ENCODE results near the gene TRAK1. TPM values are rescaled to one million over a fixed set of nuclear protein-coding genes. Genes with fewer than 3 reads are reported as not detected.

Gene TRAK1
- total RNA-seq, 1 donor from 2014 or later = 38.3 TPM

- peak; percentile 47 for DNase-seq (ENCODE audit: low spot score)
Observed at GRCh38 chr3:42122261-42123011, 31.3 kb downstream of the TRAK1 start.

GRCh38 chr3:42123012-42123581 lies 31.9 kb downstream of the TRAK1 start:
- DNase-seq (ENCODE audit: low spot score) = peak; percentile 75

- peak; percentile 55 for DNase-seq (ENCODE audit: low spot score)
Observed at GRCh38 chr3:42123824-42124658, 32.9 kb downstream of the TRAK1 start.

GRCh38 chr3:42127226-42127625 lies 36.1 kb downstream of the TRAK1 start:
- no peak for DNase-seq (ENCODE audit: low spot score)

GRCh38 chr3:42128526-42128925 lies 37.4 kb downstream of the TRAK1 start:
- no peak for DNase-seq (ENCODE audit: low spot score)

- peak; percentile 41 for DNase-seq (ENCODE audit: low spot score)
Observed at GRCh38 chr3:42129014-42129953, 38.1 kb downstream of the TRAK1 start.

GRCh38 chr3:42130007-42130328 lies 38.8 kb downstream of the TRAK1 start:
- no peak for DNase-seq (ENCODE audit: low spot score)

GRCh38 chr3:42130329-42131070 lies 39.3 kb downstream of the TRAK1 start:
- peak; percentile 49 for DNase-seq (ENCODE audit: low spot score)

- DNase-seq (ENCODE audit: low spot score) = peak; percentile 43
Observed at GRCh38 chr3:42133500-42134298, 42.5 kb downstream of the TRAK1 start.

GRCh38 chr3:42134867-42135464 lies 43.8 kb downstream of the TRAK1 start:
- DNase-seq (ENCODE audit: low spot score) = peak; percentile 41

GRCh38 chr3:42139621-42140453 lies 48.7 kb downstream of the TRAK1 start:
- DNase-seq (ENCODE audit: low spot score) = no peak

- DNase-seq (ENCODE audit: low spot score) = no peak
Observed at GRCh38 chr3:42140665-42141203, 49.6 kb downstream of the TRAK1 start.

- DNase-seq (ENCODE audit: low spot score) = no peak
Observed at GRCh38 chr3:42143440-42143839, 52.3 kb downstream of the TRAK1 start.

GRCh38 chr3:42144209-42144608 lies 53.1 kb downstream of the TRAK1 start:
- no peak for DNase-seq (ENCODE audit: low spot score)

- no peak for DNase-seq (ENCODE audit: low spot score)
Observed at GRCh38 chr3:42148086-42148848, 57.1 kb downstream of the TRAK1 start.

- DNase-seq (ENCODE audit: low spot score) = no peak
Observed at GRCh38 chr3:42148982-42149432, 57.9 kb downstream of the TRAK1 start.

GRCh38 chr3:42149532-42149931 lies 58.4 kb downstream of the TRAK1 start:
- DNase-seq (ENCODE audit: low spot score) = no peak

Data from mesenteric fat pad (tissue), 1 donor.